SKM-1 treated with dmso at 0.1 percent for 144 hours (cell line): Measurements from ENCODE around the gene CYP1B1.

Source experiments
- DNase-seq: peaks from one replicate; lab custom pipeline; 2025; ENCODE audit not compliant: unreplicated experiment; lab: John Stamatoyannopoulos, UW

The CYP1B1 gene

GRCh38 chr2:38076710-38077430 lies 919 bp upstream of the CYP1B1 start:
- peak; percentile 83 for DNase-seq

GRCh38 chr2:38076152-38076709 lies 280 bp upstream of the CYP1B1 start:
- peak; percentile 82 for DNase-seq

- DNase-seq = no peak
These were observed 1.0 kb downstream of the CYP1B1 start for GRCh38 chr2:38074764-38075506.

- DNase-seq = no peak
These were observed 1.7 kb downstream of the CYP1B1 start for GRCh38 chr2:38074058-38074763.

- no peak for DNase-seq
These were observed 2.5 kb downstream of the CYP1B1 start for GRCh38 chr2:38073211-38074057.

- DNase-seq = no peak
These were observed 5.5 kb downstream of the CYP1B1 start for GRCh38 chr2:38070438-38070837.

GRCh38 chr2:38068234-38068633 lies 7.7 kb downstream of the CYP1B1 start:
- no peak for DNase-seq

- no peak for DNase-seq
These were observed 9.4 kb downstream of the CYP1B1 start for GRCh38 chr2:38066421-38067115.

- DNase-seq = no peak
These were observed 10.3 kb downstream of the CYP1B1 start for GRCh38 chr2:38065502-38066135.

- no peak for DNase-seq
These were observed 11.0 kb downstream of the CYP1B1 start for GRCh38 chr2:38064801-38065501.

- no peak for DNase-seq
These were observed 15.5 kb downstream of the CYP1B1 start for GRCh38 chr2:38060236-38061018.

GRCh38 chr2:38057651-38058410 lies 18.1 kb downstream of the CYP1B1 start:
- peak; percentile 45 for DNase-seq

GRCh38 chr2:38056216-38056615 lies 19.7 kb downstream of the CYP1B1 start:
- DNase-seq = no peak

GRCh38 chr2:38045811-38046210 lies 30.1 kb downstream of the CYP1B1 start:
- DNase-seq = no peak

- DNase-seq = no peak
These were observed 36.6 kb downstream of the CYP1B1 start for GRCh38 chr2:38039121-38039910.

GRCh38 chr2:38038682-38039081 lies 37.3 kb downstream of the CYP1B1 start:
- no peak for DNase-seq
